ENCODE measurements around the gene NKIRAS2.

GRCh38 chr17:41987642-41988041 is 32.2 kb upstream of the NKIRAS2 start:
- no peak for TF ChIP-seq CTCF (optimal IDR thresholded peaks at IDR 0.05 in 1 of 3, IDR thresholded peaks at IDR 0.05 in 1 of 3, conservative IDR thresholded peaks at IDR 0.05 in 1 of 3; ENCODE audit: extremely low read depth in 1 of 3, insufficient read depth in 2 of 3, low read length in 3 of 3)
- TF ChIP-seq EZH2 (IDR thresholded peaks at IDR 0.05; ENCODE audit: low read length): no peak
